IMR-90 (cell line): ENCODE results near the gene CCT5. TPM values are rescaled to one million over a fixed set of nuclear protein-coding genes. Genes with fewer than 3 reads are reported as not detected.

ENCODE experiments used
- ATAC-seq: fragments of 200-7000 bp; cut with Tn5 transposase; 2 replicates; pipeline ENCODE4 v1.9.1; 2020; ENCODE audit warnings: low read depth, mild to moderate bottlenecking, moderate library complexity
- BruUV-seq: library from RNA; stranded (reverse); fragments of 400-500 nt; replicated peaks from 2 replicates; lab custom pipeline; 2021; lab: Mats Ljungman, UMichigan
- CTCF ChIA-PET: fragments of 300-600 bp; formaldehyde crosslinking; extraction: SDS; loops from one replicate; lab custom pipeline; 2021; ENCODE audit warnings: antibody characterized with exemption; lab: Yijun Ruan, JAX
- POLR2A ChIA-PET: fragments of 300-600 bp; sonication (Branson Sonifier 250); formaldehyde crosslinking; loops from one replicate; lab custom pipeline; 2022; ENCODE audit warnings: antibody characterized with exemption; ENCODE audit not compliant: unreplicated experiment; lab: Charles Lee
- DNase-seq: peaks from one replicate; pipeline ENCODE4 v3.0.0; 2013
- H2AFZ ChIP-seq: replicated peaks from 2 replicates; pipeline ENCODE3; 2013; ENCODE audit warnings: low read length, mild to moderate bottlenecking; ENCODE audit not compliant: poor library complexity
- H2AK5ac ChIP-seq: 2 replicates; pipeline ENCODE4 v1.6.1; 2013; ENCODE audit warnings: low read depth, low read length, inconsistent platforms
- H2AK9ac ChIP-seq: replicated peaks from 2 replicates; pipeline ENCODE3; 2013; ENCODE audit warnings: mild to moderate bottlenecking, low read depth, low read length, moderate library complexity; ENCODE audit not compliant: poor library complexity
- H2BK120ac ChIP-seq: 2 replicates; pipeline ENCODE4 v1.6.1; 2013; ENCODE audit warnings: low read depth, low read length, inconsistent platforms
- H2BK15ac ChIP-seq: 3 replicates; pipeline ENCODE4 v1.6.1; 2013; ENCODE audit warnings: low read depth, low read length, inconsistent platforms
- H2BK20ac ChIP-seq: 2 replicates; pipeline ENCODE4 v1.6.1; 2013; ENCODE audit warnings: low read depth, mild to moderate bottlenecking, inconsistent platforms, low read length, moderate library complexity
- H2BK5ac ChIP-seq: 2 replicates; pipeline ENCODE4 v1.6.1; 2013; ENCODE audit warnings: mild to moderate bottlenecking, low read depth, low read length, inconsistent platforms; ENCODE audit not compliant: poor library complexity, severe bottlenecking
- H3K14ac ChIP-seq: replicated peaks from 2 replicates; pipeline ENCODE4 v1.6.1; 2013; ENCODE audit warnings: low read depth, low read length, inconsistent platforms
- H3K18ac ChIP-seq: 2 replicates; pipeline ENCODE4 v1.6.1; 2013; ENCODE audit warnings: low read depth, low read length, control low read depth
- H3K23ac ChIP-seq: 2 replicates; pipeline ENCODE4 v1.6.1; 2013; ENCODE audit warnings: low read depth, low read length, inconsistent platforms
- H3K27ac ChIP-seq: 2 replicates; pipeline ENCODE4 v1.5.1; 2013; ENCODE audit warnings: mild to moderate bottlenecking, control low read depth, low read length; ENCODE audit not compliant: insufficient read depth
- H3K27me3 ChIP-seq: 2 replicates; pipeline ENCODE4 v1.6.1; 2013; ENCODE audit warnings: low read length; ENCODE audit not compliant: control insufficient read depth, insufficient read depth
- H3K36me3 ChIP-seq: 2 replicates; pipeline ENCODE4 v1.6.1; 2013; ENCODE audit warnings: low read length, mixed read lengths; ENCODE audit not compliant: control insufficient read depth, insufficient read depth
- H3K4ac ChIP-seq: 2 replicates; pipeline ENCODE4 v1.6.1; 2013; ENCODE audit warnings: low read depth, low read length, inconsistent platforms
- H3K4me1 ChIP-seq: 2 replicates; pipeline ENCODE4 v1.6.1; 2013; ENCODE audit warnings: low read length, mixed read lengths; ENCODE audit not compliant: control insufficient read depth, insufficient read depth
- H3K4me2 ChIP-seq: 2 replicates; pipeline ENCODE4 v1.6.1; 2013; ENCODE audit warnings: low read depth, mild to moderate bottlenecking, control low read depth, low read length, moderate library complexity
- H3K4me3 ChIP-seq: 2 replicates; pipeline ENCODE4 v1.5.1; 2013; ENCODE audit warnings: low read depth, mild to moderate bottlenecking, control low read depth, low read length, moderate library complexity; ENCODE audit not compliant: insufficient read depth
- H3K56ac ChIP-seq: 2 replicates; pipeline ENCODE4 v1.6.1; 2013; ENCODE audit warnings: low read length, inconsistent platforms; ENCODE audit not compliant: insufficient read depth; ENCODE audit errors: extremely low read depth
- H3K79me1 ChIP-seq, 2 experiments: 2 replicates each; pipeline ENCODE4 v1.6.1; 2013; ENCODE audit warnings: low read length in 2 of 2, inconsistent platforms in 1 of 2, low read depth in 1 of 2
- H3K9ac ChIP-seq: 2 replicates; pipeline ENCODE4 v1.6.1; 2013; ENCODE audit warnings: low read depth, low read length, control low read depth
- H3K9me1 ChIP-seq: 2 replicates; pipeline ENCODE4 v1.6.1; 2013; ENCODE audit warnings: low read length, inconsistent platforms; ENCODE audit not compliant: insufficient read depth
- H3K9me3 ChIP-seq: 2 replicates; pipeline ENCODE4 v1.6.1; 2013; ENCODE audit warnings: low read length; ENCODE audit not compliant: control insufficient read depth, insufficient read depth
- H4K20me1 ChIP-seq: 2 replicates; pipeline ENCODE4 v1.6.1; 2013; ENCODE audit warnings: low read length, inconsistent platforms; ENCODE audit not compliant: insufficient read depth
- H4K5ac ChIP-seq: 2 replicates; pipeline ENCODE4 v1.6.1; 2013; ENCODE audit warnings: mild to moderate bottlenecking, low read depth, low read length, control low read depth
- H4K8ac ChIP-seq, 2 experiments: 2 replicates each; pipeline ENCODE4 v1.6.1; 2013; ENCODE audit warnings: low read depth in 2 of 2, low read length in 2 of 2, control low read depth in 1 of 2, inconsistent platforms in 1 of 2
- H4K91ac ChIP-seq: 2 replicates; pipeline ENCODE4 v1.6.1; 2013; ENCODE audit warnings: low read depth, low read length, inconsistent platforms; ENCODE audit not compliant: insufficient read depth
- CEBPB ChIP-seq: IDR thresholded peaks from 2 replicates; pipeline ENCODE4 v1.6.1; 2012; ENCODE audit warnings: low read depth, low read length, improper control_type of control experiment
- CTCF ChIP-seq: conservative IDR thresholded peaks from 2 replicates; pipeline ENCODE4 v1.5.1; 2012; ENCODE audit warnings: mild to moderate bottlenecking, low read depth, low read length, improper control_type of control experiment
- FOS ChIP-seq: fragments of 150-350 bp; IDR thresholded peaks from 2 replicates; pipeline ENCODE4 v1.6.1; 2016; ENCODE audit warnings: low read depth, low read length
- MAFK ChIP-seq: IDR thresholded peaks from 2 replicates; pipeline ENCODE4 v1.6.1; 2012; ENCODE audit warnings: low read depth, low read length, improper control_type of control experiment
- MAZ ChIP-seq: IDR thresholded peaks from 2 replicates; pipeline ENCODE4 v1.6.1; 2012; ENCODE audit warnings: low read depth, mild to moderate bottlenecking, low read length, improper control_type of control experiment, moderate library complexity, borderline replicate concordance
- MXI1 ChIP-seq: IDR thresholded peaks from 2 replicates; pipeline ENCODE4 v1.6.1; 2012; ENCODE audit warnings: low read depth, mild to moderate bottlenecking, low read length, moderate library complexity, borderline replicate concordance
- RCOR1 ChIP-seq: IDR thresholded peaks from 2 replicates; pipeline ENCODE4 v1.6.1; 2012; ENCODE audit warnings: mild to moderate bottlenecking, low read length, improper control_type of control experiment; ENCODE audit not compliant: insufficient replicate concordance
- USF2 ChIP-seq: fragments of 150-350 bp; IDR thresholded peaks from 2 replicates; pipeline ENCODE4 v1.6.1; 2017; ENCODE audit warnings: mild to moderate bottlenecking, antibody characterized with exemption, low read length, low read depth
- WGBS, 2 experiments: methylation state at CpG; one replicate each; pipeline versions ENCODE4 v1.1.5 to v1.1.7; 2013; ENCODE audit warnings: missing lambda C conversion rate in 2 of 2; ENCODE audit not compliant: insufficient read length in 1 of 2; ENCODE audit errors: extremely low coverage in 2 of 2; 5-methylcytosine and 5-hydroxymethylcytosine counted together
- dilution Hi-C: fragments of 300-500 bp; cut with HindIII; formaldehyde crosslinking; loops from one replicate; pipeline ENCODE4 v1.14.3; 2018; ENCODE audit warnings: low sequenced_read_pairs; ENCODE audit not compliant: unreplicated experiment
- in situ Hi-C: fragments of 300-500 bp; cut with MboI; formaldehyde crosslinking; loops from 3 replicates; pipeline ENCODE4 v1.14.3; 2019; ENCODE audit warnings: low sequenced_read_pairs, inconsistent platforms, mixed read lengths
- intact Hi-C: fragments of 100-400 bp; cut with micrococcal nuclease; formaldehyde crosslinking; loops from 2 replicates; pipeline ENCODE4 v1.10.0; 2022
- polyA plus RNA-seq, 3 experiments: library from polyadenylated mRNA; depleted of rRNA; stranded (reverse); fragments of >200 nt; gene quantifications; 2 replicates each; pipeline ENCODE4 v1.2.3, GENCODE V29; 2012; ENCODE audit warnings: low replicate concordance in 1 of 3
- total RNA-seq: library from RNA; depleted of rRNA; stranded (reverse); fragments of >200 nt; gene quantifications from 2 replicates; pipeline ENCODE4 v1.2.3, GENCODE V29; 2012

Gene CCT5
- total and polyA plus RNA-seq, 2 of the 4 experiments (the other 2 are of a cell fraction), result 358 to 481 TPM

- H3K4ac ChIP-seq, result no peak overlapping the region
- intact Hi-C loops, result loop anchor here (5.0 kb wide), 1 partner anchor 1052 kb away; no protein-coding TSS in a partner anchor
- TF ChIP-seq USF2, result no peak
- no peak for TF ChIP-seq MAZ
- TF ChIP-seq CTCF, result no peak
- no peak for TF ChIP-seq MXI1
- no peak for TF ChIP-seq FOS
- no peak for TF ChIP-seq MAFK
- TF ChIP-seq RCOR1, result no peak
- no peak for TF ChIP-seq CEBPB
- no TSS peak for BruUV-seq
- H3K27me3 ChIP-seq, result no peaks in the 10 kb centered on the region
- H2AFZ ChIP-seq, result peak overlapping the region; percentile 63
- H3K14ac ChIP-seq, result no peak overlapping the region; the same call in 1 of the 2 replicates
- no peak overlapping the region for H2BK5ac ChIP-seq
- no peak overlapping the region for H4K8ac ChIP-seq
- H2AK5ac ChIP-seq, result no peak overlapping the region; the same call in 1 of the 2 replicates
- in situ Hi-C loops, result no loop called here
- no peaks in the 10 kb centered on the region for H4K20me1 ChIP-seq
- ATAC-seq, result no peak
- peaks cover 3% of the 10 kb centered on the region; the same call in 1 of the 2 replicates for H3K9me1 ChIP-seq
- H3K9ac ChIP-seq, result no peak overlapping the region
- POLR2A ChIA-PET, result no interaction called here
- H3K4me3 ChIP-seq, result no peak overlapping the region
- no peak overlapping the region for H2AK9ac ChIP-seq
- 93% methylated on average over 3 of the region's 5 CpGs; no CpG with 5 or more reads in 1 of the 2 experiments for WGBS, 2 experiments
- 0 out of 2 replicates have a peak overlapping the region, but pooled peaks have one; percentile 18 for H2BK20ac ChIP-seq
- H3K9me3 ChIP-seq, result no peaks in the 10 kb centered on the region
- peak overlapping the region; percentile 33; the same call in 1 of the 2 replicates for H2BK120ac ChIP-seq
- H3K18ac ChIP-seq, result no peak overlapping the region
- dilution Hi-C loops, result no loop called here
- CTCF ChIA-PET, result no interaction called here
- H3K56ac ChIP-seq, result no peak overlapping the region
- no peak overlapping the region for H3K23ac ChIP-seq
- no peak overlapping the region for H4K91ac ChIP-seq
- no peaks in the 10 kb centered on the region for H3K4me1 ChIP-seq
- no peak overlapping the region for H4K5ac ChIP-seq
- DNase-seq, result no peak
- H3K27ac ChIP-seq, result no peak overlapping the region
- H2BK15ac ChIP-seq, result no peak overlapping the region
- no peaks in the 10 kb centered on the region for H3K36me3 ChIP-seq
- H3K4me2 ChIP-seq, result no peak overlapping the region
- H3K79me1 ChIP-seq, result no peaks in the 10 kb centered on the region
Observed at GRCh38 chr5:10215366-10215765, 34.7 kb upstream of the CCT5 start.
